ENCODE data around the gene MAP2K3. TPM values are rescaled to one million over a fixed set of nuclear protein-coding genes. Genes with fewer than 3 reads are reported as not detected.

MAP2K3 gene
- total and polyA plus RNA-seq, 2 of the 4 experiments (the other 2 are of a cell fraction): 23.5 to 82.2 TPM

DNA sequence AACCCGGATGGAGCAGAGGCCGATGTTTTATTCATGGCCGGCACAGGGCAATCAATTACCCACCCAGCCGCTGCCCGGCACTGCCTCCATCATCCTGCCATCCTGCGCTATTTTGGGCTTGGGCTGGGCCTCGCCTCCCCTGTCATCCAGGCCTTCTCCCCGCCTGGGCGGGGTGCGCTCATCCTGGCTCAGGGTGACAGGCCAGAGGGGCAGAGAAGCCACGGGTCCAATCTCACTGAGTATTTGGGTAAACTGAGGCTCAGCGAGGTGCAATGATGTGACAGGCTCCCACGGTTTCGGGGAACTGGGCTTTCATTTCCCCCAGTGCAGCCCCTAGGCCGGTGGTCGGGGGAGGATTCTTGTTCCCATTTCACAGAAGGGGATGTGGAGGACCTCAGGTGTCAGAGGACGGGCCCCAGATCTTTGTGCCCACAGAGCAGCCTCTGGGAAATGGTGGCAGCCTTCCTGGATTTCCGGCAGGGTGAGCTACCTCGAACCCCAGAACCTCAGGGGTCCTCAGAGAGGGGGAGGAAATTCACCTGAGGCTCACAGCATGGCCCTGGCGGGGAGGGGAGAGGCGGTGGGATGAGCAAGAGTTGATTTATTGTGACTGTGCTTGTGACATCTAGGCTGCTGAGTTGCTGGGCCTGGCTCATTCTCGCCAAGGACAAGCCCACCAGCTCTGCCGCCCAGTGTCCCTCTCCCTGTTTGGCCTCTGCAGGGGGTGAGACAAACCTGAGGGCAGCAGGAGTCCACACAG is 67.9 kb downstream of the MAP2K3 start:
- Histone ChIP-seq H3K36me3 (ENCODE audit: control insufficient read depth, insufficient read depth, low read length) (no peaks in the 10 kb centered on the region), H2BK5ac (ENCODE audit: low read depth, low read length, poor library complexity, severe bottlenecking) (no peak overlapping the region), H3K9ac (ENCODE audit: low read depth, low read length) (no peak overlapping the region), H3K4me1 (ENCODE audit: control insufficient read depth, insufficient read depth, low read length) (no peaks in the 10 kb centered on the region), H2AK9ac (replicated peaks; ENCODE audit: low read depth, low read length, poor library complexity) (no peak overlapping the region), H2BK120ac (ENCODE audit: low read depth, low read length) (no peak overlapping the region), H3K79me1 (ENCODE audit: low read depth in 1 of 2, low read length in 2 of 2) (no peaks in the 10 kb centered on the region), H4K20me1 (ENCODE audit: insufficient read depth, low read length) (no peaks in the 10 kb centered on the region), H3K27ac (ENCODE audit: insufficient read depth, low read length) (no peak overlapping the region), H3K4me3 (ENCODE audit: insufficient read depth, low read depth, low read length) (no peak overlapping the region), H2BK15ac (ENCODE audit: low read depth, low read length) (no peak overlapping the region), H3K14ac (replicated peaks; ENCODE audit: low read depth, low read length) (no peak overlapping the region), H2BK20ac (ENCODE audit: low read depth, low read length) (no peak overlapping the region), H2AFZ (replicated peaks; ENCODE audit: low read length, poor library complexity) (no peak overlapping the region), H3K4me2 (ENCODE audit: low read depth, low read length) (no peak overlapping the region), H3K56ac (ENCODE audit: extremely low read depth, insufficient read depth, low read length) (no peak overlapping the region), H4K8ac (ENCODE audit: low read depth in 2 of 2, low read length in 2 of 2) (no peak overlapping the region), H3K27me3 (ENCODE audit: control insufficient read depth, insufficient read depth, low read length) (peaks cover 9% of the 10 kb centered on the region; the same call in 1 of the 2 replicates), H3K9me3 (ENCODE audit: control insufficient read depth, insufficient read depth, low read length) (no peaks in the 10 kb centered on the region), H3K9me1 (ENCODE audit: insufficient read depth, low read length) (no peaks in the 10 kb centered on the region), H3K18ac (ENCODE audit: low read depth, low read length) (no peak overlapping the region), H3K4ac (ENCODE audit: low read depth, low read length) (no peak overlapping the region), H2AK5ac (ENCODE audit: low read depth, low read length) (no peak overlapping the region), H4K5ac (ENCODE audit: low read depth, low read length) (no peak overlapping the region), H3K23ac (ENCODE audit: low read depth, low read length) (no peak overlapping the region), H4K91ac (ENCODE audit: insufficient read depth, low read depth, low read length) (no peak overlapping the region)
- intact Hi-C loops (cut with micrococcal nuclease): no loop called here
- no peak for TF ChIP-seq RFX5 (IDR thresholded peaks at IDR 0.05; ENCODE audit: low read depth, low read length)
- ChIA-PET CTCF (no interaction called here), POLR2A (ENCODE audit: unreplicated experiment) (no interaction called here)
- no peak for ATAC-seq (ENCODE audit: low read depth)
- BruUV-seq (replicated peaks): no TSS peak
- dilution Hi-C loops (cut with HindIII; ENCODE audit: low sequenced_read_pairs, unreplicated experiment): no loop called here
- 91% methylated on average over 10 of the region's 23 CpGs; no CpG with 5 or more reads in 1 of the 2 experiments for WGBS, 2 experiments (ENCODE audit: extremely low coverage in 2 of 2, insufficient read length in 1 of 2)
- in situ Hi-C loops (cut with MboI; ENCODE audit: low sequenced_read_pairs): no loop called here
- DNase-seq: no peak
